NCI-H187 (cell line): ENCODE data around the gene MXD3.
"Not testable (repeated sequence)": the region's sequence is repeated elsewhere in the genome, so short reads cannot be mapped to it uniquely, and the experiment has no call there.

Source experiments
- DNase-seq, 2 experiments: peaks; one replicate each; lab custom pipeline; 2025; lab: John Stamatoyannopoulos, UW

The MXD3 gene

GRCh38 chr5:177265395-177265794 is 46.3 kb downstream of the MXD3 start:
- no peak for DNase-seq

- DNase-seq: no peak
These were observed 47.5 kb downstream of the MXD3 start for GRCh38 chr5:177264178-177264577.

- no peak for DNase-seq
These were observed 50.2 kb downstream of the MXD3 start for GRCh38 chr5:177261510-177261909.

- DNase-seq: no peak
These were observed 50.7 kb downstream of the MXD3 start for GRCh38 chr5:177260961-177261360.

GRCh38 chr5:177258711-177259110 is 53.0 kb downstream of the MXD3 start:
- not testable (repeated sequence) for DNase-seq
